CD4-positive, alpha-beta T cell treated with Interleukin-12 subunit alpha and Interleukin-12 subunit beta, for 1 hour (primary cell): Measurements from ENCODE around the gene PMS1.
"Not testable (repeated sequence)": the region's sequence is repeated elsewhere in the genome, so short reads cannot be mapped to it uniquely, and the experiment has no call there.

ENCODE experiments used
- DNase-seq: peaks from one replicate; pipeline ENCODE4 v3.0.0-alpha.2; 2020

Gene PMS1

DNA sequence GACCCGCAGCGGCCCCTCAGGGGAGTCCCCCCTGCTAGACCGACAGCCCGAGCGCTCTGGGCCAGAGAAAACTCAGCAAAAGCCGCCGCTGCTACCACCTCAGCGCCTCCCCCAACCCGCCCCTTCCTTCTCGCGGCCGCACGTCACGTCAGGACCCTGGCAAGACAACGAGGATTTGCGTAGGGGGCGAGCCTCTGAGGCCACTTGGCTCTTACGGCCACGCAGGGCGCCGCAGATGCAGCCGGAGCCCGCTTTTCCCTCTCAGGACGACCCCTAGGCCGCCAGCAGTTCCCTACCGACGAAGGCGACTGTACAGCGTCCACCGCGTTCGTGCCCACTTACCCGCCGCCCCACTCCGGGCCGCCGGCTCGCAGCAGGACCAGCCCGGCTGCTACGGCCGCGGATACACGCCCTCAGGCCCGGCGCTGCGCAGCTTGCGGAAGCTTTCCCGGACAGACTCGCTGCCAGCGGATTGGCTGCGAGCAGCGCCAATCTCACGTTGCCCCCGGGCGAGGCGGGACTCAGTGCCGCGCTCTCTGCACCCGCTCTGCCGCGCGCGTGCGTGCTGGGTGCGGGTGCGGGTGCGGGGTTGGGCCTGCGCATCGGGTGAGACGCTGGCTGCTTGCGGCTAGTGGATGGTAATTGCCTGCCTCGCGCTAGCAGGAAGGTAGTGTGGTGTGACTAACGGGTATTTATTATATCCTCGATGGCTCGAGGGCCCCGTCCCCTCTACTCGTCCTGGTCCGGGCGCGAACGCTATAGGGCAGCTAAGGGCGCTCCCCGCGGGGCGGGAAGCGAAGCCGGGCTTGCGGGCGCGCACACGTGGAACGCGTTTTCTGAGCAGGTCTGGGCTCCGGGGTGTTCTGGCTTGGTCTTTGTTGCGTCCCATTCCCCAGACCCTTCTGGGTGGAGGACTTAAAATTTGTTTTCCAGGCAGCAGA, at the start of gene PMS1, which contains the start of gene ORMDL1:
Gene PMS1, plus strand, starts transcription at position 524 of the 941 bp plus-strand sequence. CDS start 7,360 bp downstream, outside the sequence.
Gene ORMDL1, minus strand, starts transcription at position 413 of the 941 bp plus-strand sequence. CDS start 1,744 bp downstream, outside the sequence.
- peak; percentile 95 for DNase-seq

- peak; percentile 60 for DNase-seq
Observed at GRCh38 chr2:189751080-189751658, 33.1 kb upstream of the PMS1 start.

- DNase-seq = no peak
Observed at GRCh38 chr2:189756311-189756952, 27.8 kb upstream of the PMS1 start.

DNA sequence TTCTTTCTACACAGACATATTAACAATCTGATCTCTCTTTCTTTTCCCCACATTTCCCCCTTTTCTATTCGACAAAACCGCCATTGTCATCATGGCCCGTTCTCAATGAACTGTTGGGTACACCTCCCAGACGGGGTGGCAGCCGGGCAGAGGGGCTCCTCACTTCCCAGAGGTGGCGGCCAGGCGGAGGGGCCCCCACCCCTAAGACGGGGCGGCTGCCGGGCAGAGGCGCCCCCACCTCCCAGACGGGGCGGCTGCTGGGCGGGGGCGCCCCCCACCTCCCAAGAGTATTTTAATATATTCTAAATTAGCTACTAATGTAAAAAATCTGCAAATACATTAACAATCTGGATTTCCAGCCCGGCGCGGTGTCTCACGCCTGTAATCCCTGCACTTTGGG, 24.1 kb upstream of the PMS1 start:
- not testable (repeated sequence) for DNase-seq

GRCh38 chr2:189762229-189762550, 22.1 kb upstream of the PMS1 start:
- DNase-seq = no peak

GRCh38 chr2:189762551-189763298, 21.5 kb upstream of the PMS1 start, which contains the start of gene OSGEPL1:
Gene OSGEPL1 (minus strand): TSS chr2:189762792. CDS start chr2:189761640, 1,152 bp downstream.
- peak; percentile 92 for DNase-seq

DNA sequence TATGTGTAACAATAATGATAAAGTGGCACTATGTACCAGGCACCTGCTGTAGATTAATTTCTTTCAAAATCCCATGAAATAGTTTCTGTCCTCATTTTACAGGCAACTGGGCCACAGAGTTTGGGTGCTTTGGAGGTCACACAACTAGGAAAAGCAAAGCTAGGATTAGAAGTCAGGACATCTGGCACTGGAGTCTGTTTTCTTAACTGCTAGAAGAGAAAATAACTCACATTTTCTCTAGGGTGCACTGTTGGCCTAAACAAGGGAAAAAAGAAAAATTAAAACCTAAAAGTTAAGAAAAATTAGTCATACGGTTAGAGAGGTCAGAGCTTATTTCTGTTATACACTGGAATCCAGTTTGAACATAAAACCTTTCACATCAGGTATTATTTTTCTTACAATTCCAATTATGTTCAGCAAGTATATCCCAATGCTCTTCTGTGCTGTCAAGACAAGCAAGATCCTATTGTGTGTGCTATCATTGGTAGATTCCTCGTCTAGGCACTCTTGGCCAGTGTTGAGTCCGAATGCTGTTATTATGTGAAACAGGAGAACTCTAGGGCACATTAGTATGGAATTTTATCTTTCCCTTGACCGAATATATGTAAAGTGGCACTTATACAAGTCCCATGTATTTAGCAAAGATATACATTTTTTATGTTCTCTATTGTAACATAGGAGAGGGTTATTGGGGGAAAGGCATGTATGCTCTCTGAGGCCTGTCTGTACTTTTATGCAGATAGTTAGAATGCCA, 20.2 kb upstream of the PMS1 start:
- no peak for DNase-seq

DNA sequence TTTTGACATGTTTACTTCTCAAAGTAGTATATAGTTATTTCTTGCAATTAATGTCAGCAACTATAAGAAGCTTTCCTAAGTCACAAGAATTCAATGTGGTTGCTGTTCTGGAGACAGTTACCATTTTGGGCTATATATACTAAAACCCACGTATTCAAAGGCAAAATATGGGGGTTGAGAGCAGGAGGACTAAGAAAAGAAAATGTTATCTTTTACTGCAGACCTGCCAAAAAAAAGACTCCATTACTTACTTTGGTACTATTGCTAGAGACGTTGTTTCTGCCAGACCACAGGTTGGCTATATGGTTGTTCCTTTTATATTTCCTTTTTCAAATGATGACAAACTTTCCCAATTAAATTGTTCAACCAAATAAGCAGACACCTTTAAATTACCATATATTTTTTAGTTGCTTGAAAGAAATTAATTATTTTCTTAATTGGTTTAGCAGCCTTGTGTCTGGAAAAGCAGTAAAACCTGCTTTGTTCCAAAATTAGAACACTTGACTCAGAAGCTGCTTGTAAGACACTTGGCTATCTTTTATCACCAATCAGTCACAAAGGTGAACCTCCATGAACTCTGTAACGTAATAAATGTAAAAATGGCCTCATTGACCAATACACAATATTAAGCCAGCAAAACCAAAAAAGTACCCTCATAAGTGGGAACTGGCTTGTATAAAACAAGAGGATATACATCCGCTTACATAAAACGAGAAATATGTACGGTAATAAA, 13.5 kb upstream of the PMS1 start:
- no peak for DNase-seq

DNA sequence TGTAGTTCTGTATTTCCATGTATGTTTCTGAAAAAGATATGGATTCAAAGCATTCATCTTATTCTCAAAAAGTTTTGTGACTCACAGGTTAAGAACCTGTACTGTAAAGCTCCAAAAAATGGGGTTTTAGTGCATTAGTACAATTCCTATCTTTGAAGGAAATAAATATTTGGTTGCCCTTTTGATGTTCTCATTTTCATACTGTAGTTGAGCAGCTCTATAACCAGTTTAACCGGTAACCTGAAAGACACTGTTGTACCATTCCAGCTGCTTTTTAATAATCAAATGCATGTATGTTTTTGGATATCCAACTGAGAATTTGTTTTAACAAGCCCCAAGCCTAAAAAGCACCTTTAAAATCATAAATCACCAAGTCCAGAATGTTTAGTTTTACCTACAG, 12.0 kb upstream of the PMS1 start:
- DNase-seq = no peak

- DNase-seq = no peak
Observed at GRCh38 chr2:189782221-189782671, 2.0 kb upstream of the PMS1 start.

GRCh38 chr2:189783451-189783926, 761 bp upstream of the PMS1 start:
- DNase-seq = peak; percentile 37

DNA sequence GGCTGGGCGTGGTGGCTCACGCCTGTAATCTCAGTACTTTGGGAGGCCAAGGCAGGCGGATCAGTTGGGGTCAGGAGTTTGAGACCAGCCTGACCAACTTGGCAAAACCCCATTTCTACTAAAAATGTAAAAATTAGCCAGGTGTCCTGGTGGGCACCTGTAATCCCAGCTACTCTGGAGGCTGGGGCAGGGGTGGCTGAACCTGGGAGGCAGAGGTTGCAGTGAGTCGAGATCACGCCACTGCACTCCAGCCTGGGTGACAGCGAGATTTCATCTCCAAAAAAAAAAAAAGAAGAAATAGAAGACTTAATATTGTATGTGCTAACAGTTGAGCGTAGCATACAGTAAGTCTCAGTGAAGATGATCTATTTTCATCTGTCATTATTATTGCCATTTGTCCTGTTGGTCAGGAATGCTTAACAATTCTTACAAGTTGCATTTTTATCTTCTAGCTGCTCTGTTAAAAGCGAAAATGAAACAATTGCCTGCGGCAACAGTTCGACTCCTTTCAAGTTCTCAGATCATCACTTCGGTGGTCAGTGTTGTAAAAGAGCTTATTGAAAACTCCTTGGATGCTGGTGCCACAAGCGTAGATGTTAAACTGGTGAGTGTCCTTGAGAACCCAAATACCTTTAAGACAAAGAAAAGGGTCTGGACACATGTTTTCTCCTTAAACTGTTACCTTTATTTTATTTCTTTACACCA, 7.2 kb downstream of the PMS1 start:
- DNase-seq = peak; percentile 59

- no peak for DNase-seq
Observed at GRCh38 chr2:189794310-189794709, 10.1 kb downstream of the PMS1 start.

DNA sequence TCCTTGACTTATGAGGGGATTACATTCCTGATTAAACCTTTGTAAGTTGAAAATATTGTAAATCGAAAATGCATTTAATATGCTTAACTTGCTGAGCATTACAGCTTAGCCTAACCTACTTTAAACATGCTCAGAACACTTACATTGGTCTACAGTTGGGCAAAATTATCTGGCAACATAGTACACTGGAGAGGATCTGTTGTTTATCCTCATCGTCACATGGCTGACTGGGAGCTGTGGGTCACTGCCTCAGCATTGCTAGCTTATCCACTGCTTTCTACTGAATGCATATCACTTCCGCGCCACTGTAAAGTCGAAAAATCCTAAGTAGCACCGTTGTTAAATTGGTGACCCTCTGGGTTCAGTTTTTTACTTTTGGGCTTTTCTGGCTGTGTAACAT, 13.7 kb downstream of the PMS1 start:
- DNase-seq = no peak

GRCh38 chr2:189798312-189799029, 14.2 kb downstream of the PMS1 start:
- DNase-seq = peak; percentile 26

DNA sequence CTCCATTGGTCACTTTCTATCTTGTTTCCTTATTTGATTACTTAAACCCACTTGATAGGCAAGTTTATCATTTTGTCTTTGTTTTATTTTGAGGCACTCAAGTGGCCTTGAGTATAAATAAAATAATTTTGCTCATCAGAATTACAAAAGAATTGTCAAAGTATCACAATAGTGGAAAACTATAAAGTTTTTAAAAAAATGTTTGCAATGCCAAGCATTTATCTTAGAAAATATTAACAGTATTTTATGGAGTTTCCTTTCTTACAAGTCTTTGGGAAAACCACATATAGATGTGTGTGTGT, 14.7 kb downstream of the PMS1 start:
- DNase-seq = no peak

DNA sequence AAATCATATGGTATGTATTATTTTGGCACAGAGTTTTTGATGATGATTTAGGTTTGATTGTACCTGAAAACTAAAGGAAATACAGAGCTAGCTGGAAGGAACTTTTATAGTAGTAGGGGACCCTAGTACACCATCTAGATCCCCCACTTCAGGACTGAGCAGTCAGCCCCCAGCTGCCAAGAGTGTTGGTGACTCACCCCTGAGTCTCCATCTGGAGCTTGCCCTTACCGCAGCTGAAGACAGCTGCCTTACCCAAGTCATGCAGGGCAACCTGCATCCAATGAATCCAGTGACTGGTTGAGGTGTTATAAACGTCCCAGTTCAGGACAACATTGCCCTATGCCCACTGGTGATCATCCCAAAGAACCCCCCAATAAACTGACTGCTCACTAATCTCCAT, 15.3 kb downstream of the PMS1 start:
- DNase-seq = no peak

- no peak for DNase-seq
Observed at GRCh38 chr2:189802396-189802912, 18.2 kb downstream of the PMS1 start.

DNA sequence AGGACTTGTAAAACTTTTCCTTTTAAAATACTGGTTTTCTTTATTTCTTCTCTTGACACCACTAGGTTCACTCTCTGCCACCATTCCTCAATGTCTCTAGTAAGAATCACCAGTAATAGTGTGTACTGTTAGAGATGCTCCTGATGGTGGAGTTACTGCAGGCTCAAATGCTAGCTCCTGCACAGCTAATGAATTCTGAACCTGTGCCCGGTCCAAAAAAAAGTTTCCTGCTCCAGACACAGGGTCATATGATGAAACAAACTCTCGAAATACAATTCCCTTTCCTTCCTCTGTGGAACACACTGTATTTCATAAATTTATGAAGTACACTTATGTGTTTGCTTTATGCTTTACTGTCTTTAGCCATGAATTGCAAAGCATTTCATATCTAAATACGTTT, 19.2 kb downstream of the PMS1 start:
- no peak for DNase-seq
